ENCODE results near the gene CLDN17.

Gene CLDN17, protein sequence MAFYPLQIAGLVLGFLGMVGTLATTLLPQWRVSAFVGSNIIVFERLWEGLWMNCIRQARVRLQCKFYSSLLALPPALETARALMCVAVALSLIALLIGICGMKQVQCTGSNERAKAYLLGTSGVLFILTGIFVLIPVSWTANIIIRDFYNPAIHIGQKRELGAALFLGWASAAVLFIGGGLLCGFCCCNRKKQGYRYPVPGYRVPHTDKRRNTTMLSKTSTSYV

DNA sequence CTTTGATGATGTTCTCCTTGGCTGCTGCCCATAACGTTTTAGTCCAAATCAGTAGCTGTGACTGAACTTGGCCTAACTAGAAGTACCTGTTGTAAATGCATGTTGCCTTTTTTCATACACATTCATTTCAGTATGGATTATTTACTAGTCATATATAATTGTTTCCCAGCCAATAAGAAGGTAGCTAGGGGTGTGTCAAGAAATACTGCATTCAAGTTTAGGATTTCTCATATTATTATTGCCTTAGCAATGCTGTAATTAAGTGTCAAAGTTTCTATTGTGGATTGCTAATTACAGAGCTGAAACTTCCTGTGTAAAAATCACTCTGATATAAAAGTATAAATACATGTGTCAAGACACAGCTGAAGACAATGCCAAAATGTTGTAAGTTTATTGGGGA lies at the start of gene CLDN17:
Gene CLDN17, minus strand, starts transcription at position 101 of the 400 bp plus-strand sequence. CDS start 188 bp downstream, outside the sequence.
- no peak for DNase-seq (ENCODE audit: insufficient read length, low spot score)
- no peak for FAIRE-seq

DNA sequence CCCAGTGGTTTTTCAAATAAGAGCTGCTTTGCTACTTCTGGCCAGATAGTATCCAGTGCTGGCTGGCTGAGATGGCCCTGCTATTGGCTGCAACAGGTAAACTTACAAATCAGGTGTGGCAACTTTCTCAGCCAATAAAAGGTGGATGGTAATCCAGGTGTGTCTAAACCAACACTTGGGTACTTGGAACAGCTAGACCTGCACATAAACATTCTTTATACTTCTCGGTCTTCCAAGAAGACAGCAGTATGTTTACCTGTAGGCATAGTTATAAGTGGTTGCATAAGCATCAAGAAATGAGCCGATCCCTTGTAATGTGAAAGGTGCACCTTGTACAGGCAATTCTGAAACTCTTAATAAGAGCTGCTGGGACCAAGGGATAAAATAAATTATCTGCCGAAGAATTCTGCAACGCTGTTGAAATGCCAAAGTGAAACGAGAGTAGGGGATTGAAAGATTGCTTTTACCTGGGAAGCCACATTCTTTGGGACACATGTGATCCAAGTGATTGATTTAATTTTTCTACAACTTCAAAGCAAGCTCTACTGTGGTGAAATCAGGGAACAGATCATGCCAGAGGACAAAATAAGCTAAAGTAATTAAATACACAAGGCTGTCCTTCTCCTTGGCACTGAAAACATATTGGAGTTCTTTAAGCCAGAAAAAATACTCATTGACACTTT lies 49.6 kb upstream of the CLDN17 start, which contains the start of gene CLDN8:
Gene CLDN8, minus strand, starts transcription at position 57 of the 683 bp plus-strand sequence. CDS start 172 bp downstream, outside the sequence.
- DNase-seq (ENCODE audit: insufficient read length, low spot score) (no peak), FAIRE-seq (no peak)

DNA sequence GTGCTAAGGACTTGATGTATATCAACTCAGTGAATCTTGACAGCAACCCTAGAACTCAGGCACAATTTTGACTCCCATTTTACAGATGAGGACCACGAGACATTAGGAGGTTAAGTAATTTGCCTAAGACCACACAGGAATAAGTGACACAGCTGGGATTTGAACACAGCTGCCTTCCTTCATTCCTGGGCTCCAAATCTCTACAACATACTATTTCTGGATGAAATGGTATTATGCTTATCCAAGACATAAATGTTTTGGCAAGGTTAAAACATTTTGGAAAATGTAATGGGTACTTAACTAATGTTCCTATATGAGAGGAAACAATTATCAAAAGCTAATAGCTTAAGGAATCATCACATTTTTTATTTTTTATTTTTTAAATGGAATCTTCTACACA lies 44.5 kb upstream of the CLDN17 start:
- no peak for FAIRE-seq
- no peak for DNase-seq (ENCODE audit: insufficient read length, low spot score)

DNA sequence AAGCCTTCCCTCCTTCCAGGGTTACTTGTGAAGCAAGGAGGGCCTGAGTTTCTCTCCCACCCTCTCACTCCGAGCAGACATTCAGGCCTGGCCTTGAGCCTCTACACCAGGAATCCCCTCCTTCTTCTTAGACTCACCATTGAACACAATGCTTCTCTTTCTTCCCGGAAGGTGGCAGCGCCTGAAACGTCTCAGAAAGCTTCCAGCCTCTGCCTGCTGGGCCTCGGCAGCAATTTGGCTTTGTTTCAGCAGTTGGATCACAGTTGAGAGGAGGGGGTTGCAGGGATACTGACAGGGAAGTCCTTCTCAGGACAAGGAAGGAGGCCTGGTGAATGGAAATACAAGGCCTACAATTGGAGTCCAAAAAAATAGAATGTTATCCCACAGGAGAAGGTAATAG lies 43.0 kb upstream of the CLDN17 start:
- no peak for FAIRE-seq
- no peak for DNase-seq (ENCODE audit: insufficient read length, low spot score)

DNA sequence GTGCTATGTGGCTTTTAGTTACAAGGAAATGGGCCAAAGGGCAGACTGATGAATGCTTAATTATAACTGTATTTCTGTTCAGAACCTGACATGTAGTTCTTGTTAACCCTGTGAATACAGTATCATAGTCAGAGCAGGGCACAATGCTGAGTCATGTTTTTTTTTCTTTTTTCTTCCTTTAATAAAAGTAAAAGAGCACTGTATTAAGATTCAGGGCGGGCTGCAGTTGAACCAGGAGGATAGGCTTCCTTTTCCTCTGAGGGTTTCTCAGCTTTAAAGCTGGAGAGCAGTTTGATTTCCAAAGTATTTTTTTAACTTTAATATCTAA lies 40.6 kb upstream of the CLDN17 start:
- FAIRE-seq (no peak), DNase-seq (ENCODE audit: insufficient read length, low spot score) (no peak)

DNA sequence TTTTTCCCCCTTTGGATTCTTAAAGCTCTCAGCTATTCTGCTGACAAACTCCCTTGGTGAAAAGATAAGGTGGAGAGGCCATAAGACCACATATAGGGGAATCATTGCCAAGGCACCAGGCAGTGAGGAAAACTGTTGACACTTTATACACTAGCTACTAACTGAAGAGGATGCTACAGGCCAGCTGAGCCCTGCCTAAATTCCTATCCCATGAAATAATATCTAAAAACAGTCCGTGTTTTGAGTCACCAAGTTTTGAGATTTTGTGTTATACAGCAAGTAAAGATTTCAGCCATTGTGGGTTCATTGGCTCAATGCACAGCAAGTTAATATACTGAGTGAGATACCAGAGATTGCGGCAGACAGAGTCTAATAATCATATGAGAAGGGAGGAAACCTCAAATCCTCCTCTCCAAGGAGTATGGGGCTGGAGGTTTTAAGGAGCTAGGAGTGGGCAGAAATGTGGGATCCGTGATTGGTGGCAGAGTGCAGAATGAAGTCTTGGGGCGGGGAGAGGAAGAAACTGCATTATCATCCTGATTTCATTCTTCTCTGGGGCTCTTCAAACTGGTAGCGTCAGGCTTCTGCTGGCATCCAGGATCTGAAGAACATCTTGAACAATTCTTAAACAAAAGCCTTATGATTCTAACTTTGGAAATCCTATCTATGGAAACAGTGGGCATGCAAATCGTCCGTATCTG lies 40.1 kb upstream of the CLDN17 start:
- DNase-seq (ENCODE audit: insufficient read length, low spot score): no peak
- no peak for FAIRE-seq

DNA sequence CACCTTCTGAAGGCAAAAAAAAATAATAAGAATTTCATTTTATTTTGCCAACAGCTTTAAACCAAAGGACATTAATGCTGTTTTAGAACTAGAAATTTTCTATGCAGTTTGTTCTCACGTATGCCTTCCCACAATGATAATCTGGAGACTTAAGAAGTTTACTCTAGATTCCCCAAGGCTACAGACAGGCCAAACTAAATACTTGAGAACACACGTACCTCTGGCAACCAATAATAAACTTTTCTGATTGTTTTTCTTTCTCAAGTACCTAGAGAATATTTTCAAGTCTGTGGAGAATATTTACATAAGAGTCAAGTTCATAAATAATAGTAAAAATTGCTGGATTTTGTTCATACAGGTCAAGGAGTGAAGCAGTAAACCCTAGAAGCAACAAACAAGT lies 33.4 kb upstream of the CLDN17 start:
- FAIRE-seq (no peak), DNase-seq (ENCODE audit: insufficient read length, low spot score) (no peak)

DNA sequence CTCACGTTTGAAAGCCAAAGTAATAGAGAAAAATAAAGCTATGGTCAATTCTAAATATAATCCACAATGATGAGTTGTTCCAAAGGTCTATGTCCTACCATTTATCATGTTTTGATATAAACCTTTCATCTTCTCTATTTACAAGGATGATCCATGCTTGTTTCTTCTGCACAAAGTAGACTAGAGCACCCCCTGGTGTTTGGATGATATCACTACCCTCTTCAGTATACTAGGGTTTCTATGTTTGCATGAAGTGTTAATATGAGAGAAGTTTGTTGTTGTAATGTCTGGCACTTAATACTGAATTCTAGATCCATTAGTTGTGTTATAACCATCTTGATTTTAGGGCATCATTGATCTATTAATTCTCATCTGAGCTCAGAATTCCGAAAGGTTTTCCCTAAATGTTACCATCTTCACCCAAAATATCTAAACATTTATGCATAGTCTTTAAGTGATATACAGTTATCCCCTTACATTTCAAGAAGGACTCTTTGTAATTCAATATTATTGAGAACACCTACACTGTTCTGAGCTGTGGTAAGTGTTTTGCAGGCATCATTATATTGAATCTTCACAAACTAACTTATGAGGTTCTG lies 28.2 kb upstream of the CLDN17 start:
- DNase-seq (ENCODE audit: insufficient read length, low spot score): no peak
- FAIRE-seq: no peak

DNA sequence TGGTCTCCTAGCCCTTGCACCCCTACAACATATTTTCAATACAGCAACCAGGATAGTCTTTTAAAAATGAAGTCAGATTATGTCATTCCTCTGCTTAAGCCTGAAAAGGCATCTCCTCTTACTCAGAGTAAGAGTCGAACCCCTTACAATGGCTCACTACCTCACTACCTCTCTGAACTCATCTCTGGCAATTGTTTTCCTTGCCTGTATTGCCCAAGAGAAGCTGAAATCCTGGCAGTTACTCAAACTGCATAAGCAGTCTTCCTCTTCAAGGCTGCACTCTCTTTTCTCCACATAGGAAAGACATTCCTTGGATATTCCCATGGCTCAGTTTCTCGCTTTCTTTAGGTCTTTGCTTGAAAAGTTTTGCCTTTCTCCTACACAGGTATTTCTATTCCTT lies 26.6 kb upstream of the CLDN17 start:
- FAIRE-seq: no peak
- no peak for DNase-seq (ENCODE audit: insufficient read length, low spot score)

DNA sequence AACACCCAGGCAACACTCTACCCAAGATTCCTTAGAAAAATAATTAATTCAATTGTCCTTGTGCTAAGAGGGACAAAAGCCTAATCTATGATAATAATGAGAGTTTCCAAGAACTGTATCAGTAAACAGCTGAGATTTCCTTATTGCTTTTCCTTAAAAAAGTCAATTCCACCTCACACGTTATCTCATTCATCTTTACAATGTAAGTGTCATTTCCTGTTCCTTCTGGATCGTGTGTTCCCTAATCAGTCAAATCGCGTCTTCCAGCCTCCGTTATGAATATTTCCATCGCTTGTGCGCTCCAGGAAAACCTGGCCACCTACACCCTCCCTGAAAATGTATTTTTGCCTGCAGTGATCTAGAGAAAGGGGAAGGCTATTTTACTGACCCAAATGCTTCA lies 23.9 kb upstream of the CLDN17 start:
- DNase-seq (ENCODE audit: insufficient read length, low spot score): no peak
- FAIRE-seq: no peak

DNA sequence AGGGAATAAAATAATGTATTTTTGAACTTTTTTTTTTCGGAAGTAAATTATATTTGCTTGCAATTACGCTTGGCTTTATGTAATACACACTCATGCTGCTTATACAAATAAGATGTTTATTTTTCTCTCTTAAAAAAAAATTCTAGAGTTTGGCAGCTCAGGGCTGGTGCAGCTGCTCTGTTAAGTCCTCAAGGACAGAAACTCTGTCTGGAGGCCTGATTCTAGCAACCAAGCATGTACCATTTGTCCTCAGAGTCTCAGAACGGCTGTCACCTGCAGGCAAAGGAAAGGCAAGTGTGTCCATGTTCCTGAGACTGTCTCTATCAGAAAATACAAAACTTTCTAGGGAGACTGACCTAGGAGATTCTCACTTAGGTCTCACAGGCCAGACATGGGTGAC lies 23.2 kb upstream of the CLDN17 start:
- FAIRE-seq: no peak
- DNase-seq (ENCODE audit: insufficient read length, low spot score): no peak

DNA sequence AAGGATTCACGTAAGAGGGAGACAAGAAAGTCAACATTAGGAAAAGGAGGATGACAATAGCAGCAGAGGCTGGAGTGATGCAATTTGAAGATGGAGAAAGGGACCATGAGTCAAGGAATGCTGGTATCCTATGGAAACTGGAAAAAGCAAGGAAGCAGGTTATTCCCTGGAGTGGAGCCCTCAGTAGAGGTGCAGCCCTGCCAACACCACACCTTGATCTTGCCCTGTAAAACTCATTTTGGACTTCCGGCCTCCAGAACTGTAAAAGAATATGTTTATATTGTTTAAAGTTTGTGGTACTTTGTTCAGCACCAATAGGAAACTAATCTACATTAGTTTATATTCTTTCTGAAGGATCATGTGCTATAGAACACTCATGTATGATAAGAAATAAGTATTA lies 19.6 kb upstream of the CLDN17 start:
- DNase-seq (ENCODE audit: insufficient read length, low spot score) (no peak), FAIRE-seq (no peak)

DNA sequence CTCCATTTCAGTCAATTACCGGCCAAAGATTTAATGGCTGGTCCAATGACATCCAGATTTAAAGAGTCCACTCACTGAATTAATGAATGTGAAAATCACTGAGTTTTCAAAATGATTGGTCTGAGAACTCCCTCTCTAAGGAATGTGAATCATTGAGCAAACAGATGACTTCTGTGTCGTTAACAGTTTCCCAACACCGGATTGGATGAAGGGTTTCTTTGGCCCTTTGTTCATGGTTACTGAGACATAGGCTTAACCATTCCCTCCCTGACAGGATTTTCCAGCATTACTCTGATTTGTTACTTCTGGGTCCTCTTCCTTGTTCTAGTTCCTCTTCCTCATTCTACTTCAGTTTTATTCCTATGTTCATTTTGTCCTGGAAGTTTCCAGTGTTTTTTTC lies 1.5 kb upstream of the CLDN17 start:
- FAIRE-seq: no peak
- no peak for DNase-seq (ENCODE audit: insufficient read length, low spot score)

DNA sequence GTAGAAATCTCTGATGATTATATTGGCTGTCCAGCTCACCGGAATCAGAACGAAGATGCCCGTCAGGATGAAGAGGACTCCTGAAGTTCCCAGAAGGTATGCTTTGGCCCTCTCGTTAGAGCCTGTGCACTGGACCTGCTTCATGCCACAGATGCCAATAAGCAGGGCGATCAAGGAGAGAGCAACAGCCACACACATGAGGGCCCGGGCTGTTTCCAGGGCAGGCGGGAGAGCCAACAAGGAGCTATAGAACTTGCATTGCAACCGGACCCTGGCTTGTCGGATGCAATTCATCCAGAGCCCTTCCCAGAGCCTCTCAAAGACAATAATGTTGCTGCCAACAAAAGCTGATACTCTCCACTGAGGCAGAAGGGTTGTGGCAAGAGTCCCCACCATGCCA lies 434 bp downstream of the CLDN17 start:
- FAIRE-seq: no peak
- no peak for DNase-seq (ENCODE audit: insufficient read length, low spot score)

DNA sequence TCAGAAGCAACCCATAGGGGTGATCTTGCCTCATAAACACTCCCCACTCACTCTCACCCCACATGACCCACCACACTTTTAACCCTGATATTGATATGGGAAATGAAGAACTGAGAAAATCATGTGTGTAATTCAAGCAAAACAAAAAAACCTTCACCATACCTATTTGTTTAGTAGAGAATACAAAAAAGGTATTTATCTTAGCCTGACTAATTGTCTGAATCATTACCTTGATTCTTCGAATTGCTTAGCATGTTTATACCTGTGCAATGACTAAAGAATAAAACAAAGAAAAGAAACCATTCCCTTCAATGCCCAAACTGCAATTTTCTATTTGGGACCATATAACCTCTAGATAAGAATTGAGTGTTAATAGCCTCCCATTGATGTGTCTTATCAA lies 1.8 kb downstream of the CLDN17 start:
- FAIRE-seq (no peak), DNase-seq (ENCODE audit: insufficient read length, low spot score) (no peak)

DNA sequence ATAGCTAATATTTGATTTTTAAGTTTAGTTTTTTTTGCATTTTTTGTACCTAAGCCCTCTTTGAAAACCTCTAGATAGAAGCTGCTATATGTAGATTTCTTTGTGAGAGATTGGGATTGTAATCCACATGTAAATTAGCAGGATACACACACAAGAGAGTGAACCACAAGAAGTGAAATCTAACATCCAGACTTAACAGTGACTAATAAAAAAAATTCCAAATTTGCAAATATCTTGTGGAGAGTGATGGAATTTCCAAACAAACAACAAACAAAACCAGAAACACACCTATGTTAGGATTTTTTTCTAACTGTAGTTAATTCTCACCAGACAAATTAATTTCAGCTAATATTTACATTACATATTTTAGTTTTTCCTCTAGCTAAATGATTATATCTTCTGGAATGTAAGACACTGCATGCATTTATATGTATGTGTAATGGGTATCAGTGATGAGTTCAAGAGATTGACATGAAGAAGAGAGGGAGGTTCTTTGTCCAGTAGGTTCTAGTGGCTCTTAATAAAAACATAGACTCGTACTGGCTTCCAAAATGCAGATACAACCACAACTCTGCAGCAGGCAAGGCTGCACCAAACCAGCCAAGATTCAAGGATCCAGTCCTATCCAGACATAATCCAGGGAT lies 12.8 kb downstream of the CLDN17 start:
- no peak for DNase-seq (ENCODE audit: insufficient read length, low spot score)
- FAIRE-seq: no peak

DNA sequence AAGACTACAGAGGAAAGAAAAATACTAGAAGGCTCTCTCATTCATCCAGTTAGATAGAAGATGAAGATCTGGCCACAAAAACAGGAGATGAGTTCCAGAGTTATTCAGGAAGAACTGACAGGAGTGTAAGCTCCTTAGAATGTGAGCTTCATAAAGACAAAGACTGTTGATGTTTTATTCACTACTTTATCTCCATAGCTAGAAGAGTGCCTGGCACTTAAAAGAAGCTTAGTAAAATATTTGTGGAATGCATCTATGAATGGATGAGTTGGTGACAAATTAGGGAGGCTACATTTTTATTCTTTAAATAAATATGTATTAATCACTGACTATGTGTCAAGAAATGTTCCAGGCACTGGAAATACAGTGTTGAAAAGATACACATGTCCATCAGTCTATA lies 13.8 kb downstream of the CLDN17 start:
- no peak for FAIRE-seq
- no peak for DNase-seq (ENCODE audit: insufficient read length, low spot score)

DNA sequence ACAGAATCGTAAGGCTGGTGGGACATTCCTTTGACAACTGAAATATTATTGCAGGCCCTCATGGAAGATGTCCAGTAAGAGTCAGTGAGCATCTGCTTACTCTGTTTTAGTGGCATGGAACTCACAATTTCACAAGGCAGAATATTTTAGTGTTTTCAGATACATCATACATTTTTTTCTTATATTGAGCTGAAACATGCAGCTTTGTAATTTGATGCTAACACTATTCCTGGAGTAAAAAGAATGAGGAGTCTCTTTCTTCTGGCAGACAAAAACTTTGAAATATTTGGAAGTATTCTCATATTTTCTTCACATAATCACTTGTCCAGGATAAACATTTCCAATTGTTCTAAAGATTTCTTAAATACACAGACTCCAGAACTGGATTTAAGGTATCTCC lies 17.7 kb downstream of the CLDN17 start:
- DNase-seq (ENCODE audit: insufficient read length, low spot score): no peak
- FAIRE-seq: no peak

DNA sequence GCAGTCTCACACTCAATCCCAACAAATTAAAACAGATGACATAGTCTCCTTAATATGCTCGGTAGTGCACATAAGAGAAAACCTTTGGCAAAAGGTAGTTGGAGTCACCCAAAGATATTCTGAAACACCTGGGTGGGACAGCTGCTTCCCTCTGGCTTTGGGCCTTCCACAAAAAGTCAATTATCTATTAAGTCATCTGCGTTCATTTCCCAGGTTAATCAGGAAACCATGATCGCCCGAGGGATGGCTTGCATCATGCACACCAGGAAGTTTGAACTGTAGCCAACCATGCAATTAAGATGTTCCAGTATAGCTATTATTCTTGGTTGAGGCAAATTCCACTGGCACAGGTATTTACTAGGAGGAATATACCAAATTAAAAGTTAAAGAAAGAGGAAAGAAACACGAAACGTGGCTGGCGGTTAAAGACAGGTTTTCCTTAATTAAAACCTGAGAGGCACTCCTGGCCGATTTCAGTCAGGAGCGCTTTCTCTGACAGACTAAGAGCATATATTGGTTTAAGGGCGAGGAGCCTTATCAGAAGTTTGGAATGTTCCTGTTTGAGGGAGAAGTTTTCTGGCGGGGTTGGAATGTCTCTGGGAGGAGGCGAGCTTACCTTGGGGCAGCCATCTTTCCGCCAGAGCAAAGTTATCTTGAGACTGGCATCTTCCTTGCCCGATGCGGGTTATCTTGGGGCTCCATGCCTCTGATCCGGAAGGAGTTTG lies 19.9 kb downstream of the CLDN17 start:
- FAIRE-seq (no peak), DNase-seq (ENCODE audit: insufficient read length, low spot score) (no peak)

DNA sequence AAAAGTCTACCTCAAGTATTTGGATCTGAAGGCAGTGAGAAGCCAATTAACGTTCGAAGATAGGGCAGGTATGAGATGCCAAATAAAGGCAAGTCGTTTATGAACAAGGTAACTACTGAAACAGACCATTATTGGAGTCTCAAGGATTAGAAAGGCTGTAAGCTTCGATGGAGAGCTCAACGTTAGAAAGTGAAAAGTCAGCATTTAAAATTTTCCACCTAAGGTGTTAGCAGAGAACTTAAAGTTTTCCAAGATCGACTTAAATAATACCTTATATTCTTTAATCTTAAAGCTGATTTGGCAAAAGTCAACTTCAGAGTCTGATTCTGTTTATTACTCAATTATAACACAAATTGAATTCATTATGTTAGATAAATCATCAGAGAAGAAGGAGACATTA lies 28.1 kb downstream of the CLDN17 start:
- FAIRE-seq (no peak), DNase-seq (ENCODE audit: insufficient read length, low spot score) (no peak)

DNA sequence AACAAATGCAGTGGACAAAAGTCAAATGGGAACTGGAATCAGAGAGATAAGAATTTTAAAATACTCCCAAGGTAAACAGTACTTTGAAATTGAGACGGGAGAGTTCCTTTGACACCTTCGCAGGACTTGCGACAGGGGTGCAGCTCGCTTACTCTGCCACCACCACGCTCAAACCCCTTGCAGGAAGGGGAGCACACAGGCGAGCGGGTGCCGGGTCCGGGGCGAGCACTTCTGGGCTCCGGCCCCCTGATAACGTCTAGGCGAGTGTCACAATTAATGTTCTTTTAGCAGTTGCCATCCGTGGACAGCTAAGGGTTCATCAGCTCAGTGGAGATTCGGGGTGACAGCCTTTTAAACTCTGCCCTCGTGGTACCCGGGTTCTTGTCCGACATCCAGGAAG lies 37.4 kb downstream of the CLDN17 start:
- FAIRE-seq (no peak), DNase-seq (ENCODE audit: insufficient read length, low spot score) (no peak)
